HG02678 (cell line): Measurements from ENCODE around the gene LIMD2.
"Not testable (repeated sequence)": the region's sequence is repeated elsewhere in the genome, so short reads cannot be mapped to it uniquely, and the experiment has no call there.

Experiments used
- ATAC-seq: cut with Tn5 transposase; IDR thresholded peaks from one replicate; pipeline ENCODE4 v1.9.1; 2021; ENCODE audit warnings: mild to moderate bottlenecking, moderate library complexity; ENCODE audit not compliant: unreplicated experiment

The LIMD2 gene

GRCh38 chr17:63699638-63700527 lies at the start of gene LIMD2:
TSS of gene LIMD2 (minus strand) at chr17:63700125. CDS start at chr17:63699298, 827 bp downstream.
- peak; percentile 18 for ATAC-seq

- ATAC-seq, result peak; percentile 91
Measured at GRCh38 chr17:63741408-63742173, 41.7 kb upstream of the LIMD2 start, which contains the start of gene STRADA. TSS of gene STRADA (minus strand) at chr17:63741799. CDS start at chr17:63728369, 13,430 bp downstream.

GRCh38 chr17:63741143-63741407 lies 41.1 kb upstream of the LIMD2 start:
- ATAC-seq, result peak; percentile 1

- ATAC-seq, result no peak
Measured at GRCh38 chr17:63740464-63741142, 40.7 kb upstream of the LIMD2 start.

GRCh38 chr17:63735691-63736090 lies 35.8 kb upstream of the LIMD2 start:
- ATAC-seq, result no peak

DNA sequence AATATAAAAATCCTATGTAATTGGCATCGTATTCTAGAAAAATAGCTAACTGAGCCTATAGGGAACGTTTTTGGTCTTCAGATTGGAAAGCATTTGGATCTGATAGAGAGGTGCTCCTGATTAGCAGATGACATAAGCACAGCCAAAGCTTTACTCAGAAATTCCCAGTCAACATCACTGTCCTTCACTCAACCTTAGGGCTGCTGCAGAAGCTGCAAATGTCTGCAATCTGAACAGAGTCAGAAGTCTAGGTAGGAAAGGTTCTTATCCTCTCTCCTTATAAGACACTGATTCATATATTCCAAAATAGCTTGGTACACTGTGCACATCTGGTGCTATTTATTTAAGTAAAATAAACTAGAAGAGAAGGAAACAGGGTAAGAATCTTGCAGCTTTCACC lies 22.5 kb upstream of the LIMD2 start:
- no peak for ATAC-seq

- not testable (repeated sequence) for ATAC-seq
Measured at GRCh38 chr17:63720194-63720593, 20.3 kb upstream of the LIMD2 start.

DNA sequence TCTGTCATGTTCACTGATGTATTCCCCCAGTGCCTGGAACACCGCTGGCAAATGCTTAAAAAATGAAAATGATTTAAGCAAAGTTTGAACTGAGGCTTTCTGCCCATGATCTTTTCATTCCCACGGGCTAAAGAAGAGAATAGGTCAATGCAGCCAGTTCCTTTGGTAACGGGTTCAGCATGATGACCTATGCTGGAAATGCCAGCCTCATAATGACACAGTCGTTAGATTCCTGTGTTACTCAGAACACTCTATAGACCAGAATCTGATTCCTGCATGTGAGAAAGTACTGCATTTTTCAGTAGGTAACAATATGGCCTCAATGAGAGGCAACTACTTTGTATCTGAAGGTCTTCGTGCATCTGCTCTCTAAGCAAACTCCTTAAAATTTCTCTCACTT lies 19.1 kb upstream of the LIMD2 start:
- no peak for ATAC-seq

GRCh38 chr17:63716426-63716825 lies 16.5 kb upstream of the LIMD2 start:
- no peak for ATAC-seq

- no peak for ATAC-seq
Measured at GRCh38 chr17:63714550-63715277, 14.8 kb upstream of the LIMD2 start.

GRCh38 chr17:63709110-63709509 lies 9.2 kb upstream of the LIMD2 start:
- ATAC-seq, result no peak

DNA sequence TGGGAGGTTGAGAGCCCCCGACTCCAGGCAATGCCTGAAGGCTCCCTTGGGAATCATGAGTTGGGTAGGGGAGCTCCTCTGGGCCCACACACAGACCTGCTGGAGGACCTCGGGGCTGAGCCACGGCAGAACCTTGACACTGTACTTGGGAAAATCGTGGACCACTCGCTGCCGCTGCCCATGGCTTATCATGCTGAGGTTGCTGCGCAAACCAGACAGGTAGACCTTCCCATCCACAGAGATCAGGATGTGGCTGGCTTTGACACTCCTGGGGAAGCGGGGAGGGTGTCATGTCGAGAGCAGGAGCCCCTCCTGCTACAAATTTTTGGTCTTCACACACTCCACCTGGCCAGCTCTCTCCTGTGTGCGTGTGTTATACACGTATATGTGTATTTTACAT lies 7.2 kb upstream of the LIMD2 start:
- no peak for ATAC-seq

GRCh38 chr17:63706336-63707082 lies 6.6 kb upstream of the LIMD2 start:
- no peak for ATAC-seq

- ATAC-seq, result no peak
Measured at GRCh38 chr17:63705657-63706056, 5.7 kb upstream of the LIMD2 start.

DNA sequence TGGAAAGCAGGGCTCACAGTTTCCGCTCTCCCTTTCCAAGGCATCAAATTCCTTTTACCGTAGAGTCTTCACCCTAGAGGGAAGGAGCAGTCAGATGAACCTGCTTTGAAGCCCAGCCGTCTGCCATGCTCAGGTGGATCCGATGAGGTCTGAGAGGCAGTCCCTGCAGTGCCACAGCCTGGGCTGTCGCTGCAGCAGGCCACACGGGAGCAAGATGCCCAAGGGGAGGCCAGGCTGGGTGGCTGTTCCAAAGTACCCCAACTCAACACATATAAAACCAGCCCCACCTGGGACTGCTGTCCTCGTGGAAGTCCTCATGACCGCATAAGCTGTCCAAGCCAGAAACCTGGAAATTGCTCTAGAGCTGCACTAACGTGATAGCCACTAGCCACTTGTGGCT lies 4.9 kb upstream of the LIMD2 start:
- no peak for ATAC-seq

- ATAC-seq, result no peak
Measured at GRCh38 chr17:63704259-63704576, 4.3 kb upstream of the LIMD2 start.

GRCh38 chr17:63703556-63704258 lies 3.8 kb upstream of the LIMD2 start:
- ATAC-seq, result no peak

DNA sequence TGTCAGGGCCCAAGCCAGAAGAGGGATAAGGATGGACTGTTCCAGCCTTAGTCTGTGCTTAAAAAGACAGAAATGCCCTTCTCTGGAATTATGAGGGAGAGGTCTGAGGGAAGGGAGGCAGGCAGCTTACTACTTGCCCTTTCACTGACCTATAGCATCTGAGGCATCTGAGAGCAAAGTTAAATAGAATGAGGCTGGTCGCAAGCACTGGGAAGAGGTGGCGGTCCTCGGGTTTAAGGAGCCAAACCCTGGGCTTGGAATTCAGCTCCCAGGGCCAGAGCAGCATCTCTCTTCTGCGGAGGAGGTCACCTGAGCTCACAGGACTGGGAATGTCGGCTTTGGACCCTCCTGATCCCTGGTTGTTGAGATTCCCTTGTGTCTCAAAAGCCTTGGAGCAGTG lies 3.1 kb upstream of the LIMD2 start:
- ATAC-seq, result no peak

GRCh38 chr17:63702721-63703015 lies 2.7 kb upstream of the LIMD2 start:
- ATAC-seq, result no peak
